GM20000 (cell line): ENCODE data around the gene TMEM240.
"Not testable (repeated sequence)": the region's sequence is repeated elsewhere in the genome, so short reads cannot be mapped to it uniquely, and the experiment has no call there.

Experiments
- DNase-seq: peaks from one replicate; pipeline ENCODE4 v3.0.0; 2012; ENCODE audit warnings: low spot score
- CTCF ChIP-seq: IDR thresholded peaks from 2 replicates; pipeline ENCODE4 v1.5.1; 2012; ENCODE audit warnings: mild to moderate bottlenecking, control low read depth; ENCODE audit errors: extremely low read depth, missing control alignments

TMEM240 gene

GRCh38 chr1:1562556-1563195, 22.3 kb upstream of the TMEM240 start:
- no peak for DNase-seq
- no peak for TF ChIP-seq CTCF

- no peak for DNase-seq
- no peak for TF ChIP-seq CTCF
These were observed 21.5 kb upstream of the TMEM240 start for GRCh38 chr1:1561801-1562470.

- no peak for TF ChIP-seq CTCF
- DNase-seq: no peak
These were observed 19.8 kb upstream of the TMEM240 start for GRCh38 chr1:1560178-1560577.

- DNase-seq: no peak
- TF ChIP-seq CTCF: no peak
These were observed 18.6 kb upstream of the TMEM240 start for GRCh38 chr1:1559066-1559465.

DNA sequence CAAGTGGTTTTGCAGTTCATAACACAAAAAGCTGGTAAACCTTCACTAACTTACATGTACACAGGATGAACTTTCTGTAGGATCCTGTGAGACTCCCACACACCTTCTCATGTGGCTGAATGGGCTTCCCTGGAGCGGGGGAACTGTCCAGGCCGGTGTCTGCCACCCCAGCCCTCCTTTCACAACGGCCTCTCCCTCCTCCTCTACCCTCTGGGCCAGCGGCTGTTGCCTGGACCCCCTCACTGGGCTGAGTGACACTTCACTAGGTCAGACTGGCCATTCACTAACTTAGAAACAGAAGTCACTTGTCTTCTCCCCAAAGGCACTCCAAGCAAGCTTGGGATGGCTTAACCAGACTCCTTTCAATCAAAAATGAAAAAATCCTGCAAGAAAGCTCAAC, 18.2 kb upstream of the TMEM240 start:
- no peak for TF ChIP-seq CTCF
- DNase-seq: no peak

GRCh38 chr1:1557688-1558087, 17.3 kb upstream of the TMEM240 start:
- DNase-seq: not testable (repeated sequence)

- not testable (repeated sequence) for DNase-seq
These were observed 16.5 kb upstream of the TMEM240 start for GRCh38 chr1:1556961-1557360.

DNA sequence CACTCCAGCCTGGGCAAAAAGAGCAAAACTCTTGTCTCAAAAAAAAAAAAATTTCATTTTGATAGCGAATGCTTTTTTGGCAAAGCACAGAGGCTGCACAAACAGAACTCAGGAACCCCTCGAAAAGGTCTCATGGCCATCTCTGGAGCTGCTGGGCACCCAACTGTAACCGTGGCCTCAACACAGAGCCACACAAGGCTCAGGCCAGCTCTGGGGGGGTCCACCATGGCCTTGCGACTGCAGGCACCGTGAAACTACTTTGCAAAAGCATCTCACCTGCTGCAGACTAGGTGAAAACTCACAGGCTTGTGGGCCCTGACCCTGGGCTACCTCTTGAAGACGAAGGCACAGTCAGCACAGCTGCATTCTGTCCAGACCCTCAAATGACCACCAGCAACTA, 16.1 kb upstream of the TMEM240 start:
- no peak for DNase-seq

More for the DNA sequence above, 16.1 kb upstream of the TMEM240 start:
- no peak for TF ChIP-seq CTCF
